HFF-Myc (cell line): ENCODE measurements around the gene TRIM26.
A peak's percentile ranks its signal among the peaks of the same experiment; 100 is the strongest.

Experiments
- DNase-seq: peaks from one replicate; pipeline ENCODE4 v3.0.0-alpha.2; 2011; ENCODE audit warnings: low read depth; ENCODE audit errors: extremely low read depth
- H3K4me3 ChIP-seq: replicated peaks from 2 replicates; pipeline ENCODE4 v1.5.1; 2011; ENCODE audit warnings: low read depth, mild to moderate bottlenecking, control low read depth, low read length
- TF ChIP-seq, protein P1 (sequence below): IDR thresholded peaks from 2 replicates; pipeline ENCODE4 v1.5.1; 2012; ENCODE audit warnings: mild to moderate bottlenecking, low read depth, low read length, control low read depth; ENCODE audit errors: missing control alignments

TRIM26 gene

DNA sequence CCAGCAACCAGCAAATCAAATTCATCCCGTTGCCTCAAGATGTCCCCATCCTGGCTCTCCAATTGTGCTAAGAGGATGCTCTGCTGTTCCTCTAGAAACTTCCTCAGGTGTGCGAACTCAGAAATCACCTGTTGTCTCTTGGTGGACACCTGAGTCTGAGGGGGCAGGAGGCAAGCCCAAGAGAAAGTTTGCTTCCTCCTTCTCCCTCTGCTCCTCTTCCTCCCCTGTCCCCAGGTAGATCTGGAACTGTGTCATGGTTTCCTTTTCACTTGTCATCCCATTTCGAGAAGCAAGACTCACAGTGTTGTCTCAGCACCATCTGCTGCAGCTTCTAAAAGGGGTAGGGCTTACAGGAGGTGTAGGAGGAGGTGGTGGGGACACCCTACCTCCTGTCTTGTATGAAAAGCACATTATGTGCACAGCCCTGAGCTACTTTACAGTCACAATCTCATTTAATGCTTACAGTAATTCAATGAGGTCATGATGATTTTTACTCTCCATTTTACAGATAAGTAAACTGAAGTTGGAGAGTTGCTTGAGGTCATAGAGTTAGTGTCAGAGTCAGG lies 54.6 kb downstream of the TRIM26 start:
- H3K4me3 ChIP-seq = no peak overlapping the region
- DNase-seq = no peak
- TF ChIP-seq, protein P1, sequence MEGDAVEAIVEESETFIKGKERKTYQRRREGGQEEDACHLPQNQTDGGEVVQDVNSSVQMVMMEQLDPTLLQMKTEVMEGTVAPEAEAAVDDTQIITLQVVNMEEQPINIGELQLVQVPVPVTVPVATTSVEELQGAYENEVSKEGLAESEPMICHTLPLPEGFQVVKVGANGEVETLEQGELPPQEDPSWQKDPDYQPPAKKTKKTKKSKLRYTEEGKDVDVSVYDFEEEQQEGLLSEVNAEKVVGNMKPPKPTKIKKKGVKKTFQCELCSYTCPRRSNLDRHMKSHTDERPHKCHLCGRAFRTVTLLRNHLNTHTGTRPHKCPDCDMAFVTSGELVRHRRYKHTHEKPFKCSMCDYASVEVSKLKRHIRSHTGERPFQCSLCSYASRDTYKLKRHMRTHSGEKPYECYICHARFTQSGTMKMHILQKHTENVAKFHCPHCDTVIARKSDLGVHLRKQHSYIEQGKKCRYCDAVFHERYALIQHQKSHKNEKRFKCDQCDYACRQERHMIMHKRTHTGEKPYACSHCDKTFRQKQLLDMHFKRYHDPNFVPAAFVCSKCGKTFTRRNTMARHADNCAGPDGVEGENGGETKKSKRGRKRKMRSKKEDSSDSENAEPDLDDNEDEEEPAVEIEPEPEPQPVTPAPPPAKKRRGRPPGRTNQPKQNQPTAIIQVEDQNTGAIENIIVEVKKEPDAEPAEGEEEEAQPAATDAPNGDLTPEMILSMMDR = no peak

DNA sequence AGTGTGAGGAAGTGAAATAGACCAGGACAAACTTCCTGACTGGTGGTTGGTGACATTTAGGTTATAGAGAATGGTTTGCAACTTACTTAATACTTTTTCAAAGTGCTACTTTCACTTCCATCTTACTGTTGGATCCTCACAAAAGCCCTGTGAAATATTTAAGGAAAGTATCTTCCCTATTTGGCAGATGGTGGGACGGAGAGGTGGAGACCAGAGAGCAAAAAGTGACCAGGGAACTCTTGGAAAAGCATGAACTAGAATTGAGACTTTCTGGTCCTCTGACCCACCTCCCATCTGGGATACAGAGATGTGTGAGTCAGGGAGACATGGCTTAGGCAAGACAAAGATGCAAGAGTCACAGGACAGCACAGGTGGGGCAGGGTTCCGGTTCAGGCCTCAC lies 55.2 kb downstream of the TRIM26 start:
- TF ChIP-seq, protein P1 = no peak
- no peak for DNase-seq
- H3K4me3 ChIP-seq = no peak overlapping the region

DNA sequence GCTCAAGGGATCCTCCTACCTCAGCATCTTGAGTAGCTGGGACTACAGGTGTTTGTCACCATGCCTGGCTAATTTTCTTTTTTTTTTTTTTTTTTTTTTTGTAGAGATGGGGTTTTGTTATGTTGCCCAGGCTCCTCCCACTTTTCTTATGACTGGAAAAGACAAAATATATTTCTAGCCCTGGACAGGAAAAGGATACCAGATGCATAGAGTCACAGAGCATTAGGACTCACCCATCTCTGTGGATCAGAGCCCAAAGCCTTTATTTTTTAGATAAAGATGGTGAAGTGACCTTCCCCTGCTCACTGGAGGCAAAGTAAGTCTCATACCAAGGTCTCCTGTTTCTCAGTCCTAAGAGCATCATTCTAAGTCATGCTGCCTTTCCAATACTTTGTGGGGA lies 55.6 kb downstream of the TRIM26 start:
- TF ChIP-seq, protein P1 = no peak
- H3K4me3 ChIP-seq = no peak overlapping the region
- DNase-seq = no peak

DNA sequence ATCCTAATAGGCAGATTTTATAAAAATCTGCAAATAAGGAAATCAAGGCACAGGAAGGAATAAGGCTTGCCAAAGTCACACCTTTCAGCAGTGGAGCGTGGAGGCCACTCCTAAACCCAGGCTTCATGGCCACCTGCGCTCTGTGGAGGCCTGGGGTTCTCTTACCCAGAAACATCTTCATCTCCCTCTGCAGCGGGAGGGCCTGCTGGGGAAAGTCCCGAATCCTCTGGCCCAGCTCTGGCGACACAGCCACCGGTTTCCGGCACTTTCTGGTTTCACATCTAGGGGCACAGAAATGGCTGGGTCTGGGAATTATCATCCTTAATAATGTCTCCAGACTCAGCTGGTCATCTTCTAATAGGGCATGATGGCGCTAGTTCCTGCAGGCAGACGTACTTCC lies 56.4 kb downstream of the TRIM26 start:
- DNase-seq = no peak
- TF ChIP-seq, protein P1 = no peak
- no peak overlapping the region for H3K4me3 ChIP-seq

DNA sequence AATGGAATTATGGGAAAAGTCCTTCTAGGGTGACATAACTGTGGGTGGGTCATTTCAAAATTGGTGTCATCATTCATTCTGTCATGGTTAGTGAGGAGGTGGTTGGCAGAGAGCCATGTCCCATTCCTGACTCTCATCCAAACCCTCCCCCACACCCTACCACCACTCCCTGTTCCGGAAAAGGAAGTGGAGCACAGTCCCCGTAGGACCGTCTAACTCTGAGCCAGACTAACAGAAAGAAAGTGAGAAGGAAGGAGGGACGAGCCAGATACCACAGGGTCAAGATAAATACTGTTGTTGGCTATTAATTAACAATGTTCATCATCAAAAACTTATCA lies 57.0 kb downstream of the TRIM26 start:
- peak; percentile 20 for DNase-seq
- TF ChIP-seq, protein P1 = no peak
- no peak overlapping the region for H3K4me3 ChIP-seq

DNA sequence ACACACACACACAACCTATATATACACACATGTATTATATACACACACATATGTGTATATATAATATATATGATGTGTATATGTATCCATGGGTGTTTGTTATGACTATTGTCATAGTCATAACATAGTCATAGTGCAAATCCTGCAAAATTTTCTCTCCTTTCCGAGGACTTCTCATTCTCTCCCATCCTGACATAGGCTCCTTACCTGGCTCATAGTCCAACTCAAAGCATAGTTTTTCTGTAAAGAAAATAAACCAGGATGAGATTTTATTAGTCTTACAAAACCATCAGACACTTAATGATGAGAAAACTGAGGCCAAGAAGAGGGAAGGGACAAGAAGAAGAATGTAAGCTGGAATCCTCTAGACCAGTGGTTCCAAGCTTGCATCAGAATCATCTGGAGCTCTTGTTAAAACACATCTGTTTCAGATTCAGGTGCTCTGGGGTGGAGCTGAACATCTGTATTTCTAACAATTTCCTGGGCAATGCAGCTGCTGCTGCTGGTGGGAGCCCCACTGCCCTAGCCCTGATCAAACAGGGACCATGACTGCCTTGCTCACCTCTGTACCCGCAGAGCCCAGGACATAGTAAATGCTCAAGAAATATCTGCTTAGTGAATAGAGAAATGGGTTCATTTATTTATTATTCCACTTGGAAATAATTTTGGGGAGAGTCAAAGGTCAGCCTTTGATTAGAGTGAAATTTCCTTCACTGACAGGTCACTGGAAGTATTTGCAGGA lies 57.5 kb downstream of the TRIM26 start:
- DNase-seq = no peak
- no peak overlapping the region for H3K4me3 ChIP-seq
- TF ChIP-seq, protein P1 = no peak
